Suprapubic skin (tissue), 3 donors: ENCODE measurements around the gene METTL9.

Experiments used
- CTCF ChIP-seq, 2 donors: fragments of 200-600 bp in 1 of 2; fragments of 450-650 bp in 1 of 2; sonication (generic) in 1 of 2; IDR thresholded peaks; one replicate each; pipeline ENCODE4 v1.5.1; 2016 to 2019; ENCODE audit warnings: antibody characterized with exemption in 2 of 2, mild to moderate bottlenecking in 1 of 2, moderate library complexity in 1 of 2
- EP300 ChIP-seq: sonication (generic); formaldehyde crosslinking; IDR thresholded peaks from one replicate; pipeline ENCODE4 v1.6.1; 2017; ENCODE audit warnings: antibody characterized with exemption

GRCh38 chr16:21639493-21639892, 40.1 kb downstream of the METTL9 start:
- TF ChIP-seq CTCF (IDR thresholded peaks at IDR 0.05) (no peak), EP300 (no peak)
